Jurkat, Clone E6-1 (cell line): Measurements from ENCODE around the gene SP7.

Source experiments
- DNase-seq: peaks from one replicate; pipeline ENCODE4 v3.0.0-alpha.2; 2011; ENCODE audit warnings: low read depth, low spot score
- H3K4me3 ChIP-seq: 2 replicates; pipeline ENCODE4 v1.5.1; 2011; ENCODE audit warnings: mild to moderate bottlenecking, low read length, control low read depth, moderate library complexity

The SP7 gene

GRCh38 chr12:53290661-53291060, 45.5 kb downstream of the SP7 start:
- no peak for DNase-seq

GRCh38 chr12:53289891-53290290, 46.3 kb downstream of the SP7 start:
- DNase-seq = no peak
- no peak overlapping the region for H3K4me3 ChIP-seq

More at GRCh38 chr12:53290661-53291060, 45.5 kb downstream of the SP7 start:
- no peak overlapping the region for H3K4me3 ChIP-seq

GRCh38 chr12:53288322-53288721, 47.8 kb downstream of the SP7 start:
- H3K4me3 ChIP-seq = no peak overlapping the region
- no peak for DNase-seq

GRCh38 chr12:53287741-53288216, 48.4 kb downstream of the SP7 start:
- peak; percentile 57 for DNase-seq
- no peak overlapping the region for H3K4me3 ChIP-seq

GRCh38 chr12:53286448-53286847, 49.7 kb downstream of the SP7 start:
- no peak overlapping the region for H3K4me3 ChIP-seq
- no peak for DNase-seq

DNA sequence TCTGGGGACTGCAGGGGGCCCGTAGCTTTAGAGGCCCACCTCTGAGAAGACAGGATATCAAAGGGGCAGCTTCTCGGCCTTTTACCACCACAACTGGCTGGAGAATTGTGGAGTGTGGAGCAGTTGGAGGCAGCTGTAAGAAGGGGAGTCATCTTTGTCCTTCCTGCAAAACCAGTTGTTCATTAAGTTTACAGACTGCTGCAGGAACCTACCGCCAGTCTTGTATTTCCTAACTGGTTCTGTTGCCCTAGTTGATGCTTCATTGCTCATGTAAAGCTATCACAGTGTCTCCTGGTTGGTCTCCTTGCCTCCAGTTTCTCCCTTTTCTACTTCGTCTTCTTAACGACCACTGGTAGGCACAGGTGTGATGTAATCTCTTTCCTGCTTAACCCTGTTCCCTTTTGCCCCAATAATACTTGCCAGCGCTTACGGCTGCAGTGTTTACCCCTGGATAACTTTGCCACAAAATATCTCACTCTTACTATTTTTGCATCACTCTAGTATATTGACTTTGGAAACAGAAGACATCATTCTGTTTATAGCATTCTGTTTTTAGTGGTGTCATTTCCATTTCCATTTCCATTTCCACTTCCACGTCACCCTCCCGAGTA, 56.2 kb downstream of the SP7 start:
- H3K4me3 ChIP-seq = no peak overlapping the region
- no peak for DNase-seq

DNA sequence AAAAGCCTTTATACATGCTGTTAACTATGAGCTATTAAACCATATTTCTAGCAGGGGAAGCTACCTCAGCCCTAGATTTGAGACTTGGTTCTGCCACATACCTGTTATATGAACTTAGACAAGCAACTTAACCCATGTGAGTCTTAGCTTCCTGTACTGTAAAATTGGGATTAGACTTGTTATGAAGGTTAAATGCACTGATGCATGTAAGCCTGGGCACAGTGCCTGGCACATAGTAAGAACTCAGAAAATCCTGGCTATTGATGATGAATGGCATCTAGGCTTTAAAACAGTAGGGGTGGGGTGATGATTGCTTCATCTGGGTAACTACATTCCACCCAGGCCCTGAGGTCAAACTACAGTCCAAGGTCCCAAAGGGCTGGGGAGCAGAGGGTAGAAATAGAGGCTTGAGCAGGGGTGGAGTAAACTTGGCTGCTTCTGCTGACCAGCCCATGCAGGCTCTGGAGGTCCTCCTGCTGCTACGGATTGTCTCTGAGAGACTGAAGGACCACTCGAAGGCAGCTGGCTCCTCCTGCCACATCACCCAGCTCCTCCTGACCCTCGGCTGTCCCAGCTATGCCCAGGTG, 56.8 kb downstream of the SP7 start:
- DNase-seq = no peak
- H3K4me3 ChIP-seq = no peak overlapping the region

GRCh38 chr12:53277981-53278380, 58.2 kb downstream of the SP7 start:
- no peak overlapping the region for H3K4me3 ChIP-seq
- no peak for DNase-seq
